Measurements from ENCODE around the gene PSME1.

PSME1 gene

GRCh38 chr14:24172261-24172860 lies 36.4 kb downstream of the PSME1 start:
- no peak for DNase-seq (ENCODE audit: low spot score)

DNA sequence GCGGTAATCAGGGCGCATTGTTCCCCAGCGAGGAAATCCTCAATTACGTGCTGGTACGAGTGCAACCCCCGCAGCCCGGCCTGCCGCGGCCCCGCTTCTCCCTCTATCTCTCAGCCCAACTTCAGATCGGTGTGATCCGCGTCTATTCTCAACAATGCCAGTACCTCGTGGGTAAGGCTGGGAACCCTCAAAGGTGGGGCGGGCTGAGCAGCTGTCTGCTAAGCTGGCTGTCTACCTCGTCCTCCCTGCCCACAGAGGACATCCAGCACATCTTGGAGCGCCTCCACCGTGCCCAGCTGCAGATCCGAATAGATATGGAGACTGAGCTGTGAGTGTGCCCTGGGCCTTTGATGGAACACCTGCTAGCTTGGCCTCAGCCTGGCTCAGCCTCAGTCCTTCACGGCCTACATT lies 36.9 kb downstream of the PSME1 start:
- no peak for DNase-seq (ENCODE audit: low spot score)

GRCh38 chr14:24176599-24176998 lies 40.6 kb downstream of the PSME1 start:
- no peak for DNase-seq (ENCODE audit: low spot score)

DNA sequence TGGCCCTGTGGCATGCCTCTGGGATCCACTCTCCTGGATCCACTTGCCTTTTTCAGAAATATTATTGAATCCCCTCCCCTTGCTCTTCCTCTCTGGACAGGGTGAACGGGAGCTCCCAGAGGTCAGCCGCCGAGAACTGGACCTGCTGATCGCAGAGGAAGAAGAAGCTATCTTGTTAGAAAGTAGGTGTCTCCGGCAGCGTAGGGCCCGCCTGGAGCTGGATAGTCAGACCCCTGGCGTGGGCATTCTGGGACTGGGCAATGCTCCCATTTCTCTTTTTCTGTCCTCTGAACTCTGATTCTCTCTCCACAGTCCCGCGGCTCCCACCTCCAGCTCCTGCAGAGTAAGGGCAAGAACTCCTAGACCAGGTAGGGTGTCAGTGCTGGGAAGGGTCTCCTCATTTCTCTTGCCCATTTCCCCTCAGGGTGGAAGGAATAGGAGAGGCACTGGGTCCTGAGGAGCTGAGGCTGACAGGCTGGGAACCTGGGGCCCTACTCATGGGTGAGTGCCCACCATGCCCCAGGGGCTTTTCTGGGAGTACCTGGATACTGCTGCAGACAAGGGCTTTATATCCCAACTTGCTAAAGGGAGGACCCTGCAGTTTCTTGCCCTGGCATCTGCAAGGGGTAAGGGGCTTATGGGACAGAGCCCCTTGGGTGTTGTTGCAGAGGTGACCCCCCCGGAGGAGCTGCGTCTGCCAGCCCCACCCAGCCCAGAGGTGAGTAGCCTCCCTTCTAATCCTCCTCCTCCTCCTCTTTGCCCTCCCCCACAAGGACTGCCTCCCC lies 41.2 kb downstream of the PSME1 start:
- DNase-seq (ENCODE audit: low spot score): no peak

GRCh38 chr14:24177891-24178290 lies 41.9 kb downstream of the PSME1 start:
- no peak for DNase-seq (ENCODE audit: low spot score)

GRCh38 chr14:24178399-24179178 lies 42.6 kb downstream of the PSME1 start:
- DNase-seq (ENCODE audit: low spot score): no peak

DNA sequence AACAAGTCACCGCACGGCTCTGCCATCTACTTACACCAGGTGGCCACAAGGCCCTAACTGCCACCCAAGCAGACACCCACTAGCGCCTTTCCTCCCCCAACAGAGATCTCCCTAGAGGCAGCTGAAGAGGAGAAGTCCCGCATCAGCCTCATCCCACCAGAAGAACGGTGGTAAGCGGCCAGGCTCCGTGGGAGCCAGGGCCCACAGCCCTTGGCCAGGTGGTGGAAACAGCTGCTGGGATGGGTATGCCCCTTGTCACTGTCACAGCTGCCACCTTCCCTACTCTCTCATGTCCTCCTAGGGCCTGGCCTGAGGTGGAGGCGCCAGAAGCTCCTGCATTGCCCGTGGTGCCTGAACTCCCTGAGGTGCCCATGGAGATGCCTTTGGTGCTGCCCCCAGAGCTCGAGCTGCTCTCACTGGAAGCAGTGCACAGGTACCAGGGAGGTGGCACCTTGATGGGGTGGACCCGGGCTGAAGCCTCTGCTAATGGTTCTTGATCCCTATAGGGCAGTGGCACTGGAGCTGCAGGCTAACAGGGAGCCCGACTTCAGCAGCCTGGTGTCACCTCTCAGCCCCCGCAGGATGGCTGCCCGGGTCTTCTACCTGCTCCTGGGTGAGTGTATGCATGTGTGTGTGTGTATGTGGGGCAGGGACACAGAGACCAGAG lies 43.4 kb downstream of the PSME1 start:
- no peak for DNase-seq (ENCODE audit: low spot score)

DNA sequence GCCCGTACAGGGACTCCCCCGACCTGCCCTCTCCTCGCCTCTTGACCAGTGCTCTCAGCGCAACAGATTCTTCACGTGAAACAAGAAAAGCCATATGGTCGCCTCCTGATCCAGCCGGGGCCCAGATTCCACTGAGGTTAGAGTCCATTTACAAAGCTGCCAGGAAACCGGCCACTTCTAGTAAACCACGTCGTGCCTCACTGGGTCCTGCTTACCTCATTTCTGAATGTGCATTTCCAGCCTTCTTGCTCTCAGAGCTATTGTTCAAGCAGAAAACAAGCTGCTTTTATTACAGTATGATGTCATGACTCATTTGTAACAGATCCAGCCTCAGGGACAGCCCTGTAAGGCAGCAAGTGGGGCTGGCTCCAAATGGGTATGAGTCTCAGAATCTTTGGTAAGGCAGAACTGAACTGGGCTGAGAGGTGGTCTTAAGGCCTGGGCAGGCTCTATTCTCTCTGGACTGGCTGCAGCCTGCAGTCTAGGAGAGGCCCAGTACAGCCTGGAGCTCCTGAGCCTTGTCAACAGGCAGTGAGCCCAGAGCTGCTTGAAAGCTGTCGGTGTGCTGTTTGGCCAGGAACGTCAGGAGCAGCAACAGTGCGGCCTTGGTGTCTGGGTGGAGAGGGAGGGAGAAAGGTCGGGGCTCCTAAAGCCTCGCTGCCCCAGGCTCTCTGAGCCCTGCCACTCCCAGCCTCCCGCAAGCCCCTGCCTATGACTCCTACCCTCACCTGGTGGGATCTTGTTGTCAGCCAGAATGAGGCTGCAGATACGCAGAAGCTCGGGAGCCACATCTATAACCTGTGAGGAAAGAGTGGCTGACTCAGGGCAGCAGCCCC lies 44.2 kb downstream of the PSME1 start:
- DNase-seq (ENCODE audit: low spot score): no peak

DNA sequence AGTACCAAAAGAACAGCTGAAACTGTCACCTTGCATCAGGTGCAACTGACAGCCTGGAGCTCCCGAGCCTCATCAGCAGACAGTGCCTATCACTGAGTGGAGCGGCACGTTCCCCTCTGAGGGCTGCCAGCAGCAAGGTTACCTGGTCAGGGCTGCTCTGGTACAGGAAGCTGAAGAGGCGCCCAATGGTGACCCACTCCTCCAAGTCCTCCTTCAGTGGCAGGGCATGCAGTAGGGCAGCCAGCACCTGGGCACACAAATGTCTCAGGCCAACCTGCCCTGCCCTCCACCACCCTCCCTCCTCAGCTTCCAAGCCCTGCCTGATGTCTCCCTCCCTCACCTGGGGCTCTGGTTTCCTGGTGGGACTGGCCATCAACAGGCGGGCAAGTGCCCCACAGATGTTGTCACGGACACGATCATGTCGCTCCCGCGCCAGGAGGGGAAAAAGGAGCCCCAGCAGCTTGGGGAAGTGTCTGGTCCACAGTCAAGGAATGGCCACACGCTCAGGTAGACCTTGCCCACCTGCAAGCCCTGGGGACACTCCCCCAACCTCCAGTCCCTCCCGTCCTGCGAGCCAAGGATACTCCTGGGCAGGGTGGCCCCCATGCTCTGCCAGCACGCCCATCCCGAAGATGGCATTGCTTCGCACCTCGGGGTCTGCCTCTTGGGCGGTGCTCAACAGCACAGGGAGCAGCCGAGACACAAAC lies 45.5 kb downstream of the PSME1 start:
- DNase-seq (ENCODE audit: low spot score): no peak

GRCh38 chr14:24182110-24182882 lies 46.3 kb downstream of the PSME1 start:
- no peak for DNase-seq (ENCODE audit: low spot score)

- no peak for DNase-seq (ENCODE audit: low spot score)
Measured at GRCh38 chr14:24183014-24183481, 47.1 kb downstream of the PSME1 start.

DNA sequence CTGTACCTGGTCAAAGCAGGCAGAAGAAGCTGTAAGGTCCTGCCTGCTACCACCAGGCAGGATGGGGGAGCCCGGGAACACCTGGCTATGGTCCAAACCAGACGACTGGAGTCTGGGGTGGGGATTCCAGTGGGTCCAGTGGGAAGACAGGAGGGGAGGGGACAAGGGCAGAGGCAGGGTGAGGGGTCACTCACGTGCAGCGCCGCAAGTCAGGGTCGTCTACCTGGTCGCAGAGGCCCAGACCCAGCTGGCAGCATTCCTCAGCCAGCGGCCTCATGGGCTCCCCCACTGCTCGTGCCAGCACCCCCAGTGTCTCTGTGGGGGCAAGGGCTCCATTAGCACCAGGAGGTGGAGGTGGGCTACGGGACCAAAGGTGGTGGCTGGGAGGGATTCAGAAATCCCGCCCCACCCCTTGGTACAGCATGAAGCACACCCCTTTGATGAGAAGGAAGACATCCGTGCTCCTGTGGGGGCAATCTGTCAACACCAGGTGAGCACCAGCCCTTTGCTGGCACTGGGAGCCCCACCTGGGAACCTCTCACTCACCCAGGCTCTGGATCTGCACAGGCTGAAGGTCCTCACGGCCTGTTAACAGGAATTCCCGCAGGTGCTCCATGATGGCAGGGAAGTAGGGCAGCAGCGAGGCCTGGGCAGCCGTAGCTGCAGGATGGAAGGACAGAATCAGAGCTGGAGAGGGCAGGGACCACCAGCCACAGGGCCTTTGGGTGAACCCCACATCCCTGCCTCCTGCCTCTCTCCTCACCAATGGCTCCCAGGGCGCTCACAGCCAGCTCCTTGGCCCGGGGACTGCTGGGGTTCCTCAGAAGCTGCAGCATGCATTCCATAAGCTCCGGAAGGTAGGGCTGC lies 48.3 kb downstream of the PSME1 start:
- DNase-seq (ENCODE audit: low spot score): no peak

GRCh38 chr14:24185026-24185425 lies 49.0 kb downstream of the PSME1 start:
- DNase-seq (ENCODE audit: low spot score): no peak

DNA sequence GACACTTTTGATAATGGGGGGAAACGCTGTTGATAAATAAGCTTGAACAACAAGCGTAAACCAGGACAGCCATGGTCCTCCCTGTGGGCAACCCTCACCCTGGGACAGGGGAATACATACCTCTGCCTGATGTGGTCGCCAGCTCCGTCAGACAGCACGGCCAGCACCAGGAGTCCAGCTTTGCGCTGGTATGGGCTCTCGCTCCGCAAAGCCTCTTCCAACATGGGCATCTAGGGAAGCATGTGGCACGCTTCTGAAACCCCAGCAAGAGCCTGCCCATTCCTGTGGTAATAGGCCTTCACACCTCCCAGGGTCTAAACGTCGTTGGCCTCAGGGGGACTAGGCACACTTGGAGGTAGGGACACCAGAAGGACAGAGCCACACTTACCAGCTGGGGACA lies 49.7 kb downstream of the PSME1 start:
- DNase-seq (ENCODE audit: low spot score): no peak

GRCh38 chr14:24186831-24187538 lies 51.0 kb downstream of the PSME1 start:
- DNase-seq (ENCODE audit: low spot score): no peak

GRCh38 chr14:24187539-24187915 lies 51.5 kb downstream of the PSME1 start:
- DNase-seq (ENCODE audit: low spot score): no peak
